GM12878 (cell line): ENCODE data around the gene SLC35E1. TPM values are rescaled to one million over a fixed set of nuclear protein-coding genes. Genes with fewer than 3 reads are reported as not detected.

Experiments
- CEBPZ ChIP-seq: fragments of 150-350 bp; IDR thresholded peaks from 2 replicates; pipeline ENCODE4 v1.6.1; 2016; ENCODE audit warnings: low read depth, low read length
- DPF2 ChIP-seq: fragments of 450-650 bp; IDR thresholded peaks from 2 replicates; pipeline ENCODE4 v1.6.1; 2017; ENCODE audit warnings: mild to moderate bottlenecking
- FOXK2 ChIP-seq: fragments of 450-650 bp; IDR thresholded peaks from 2 replicates; pipeline ENCODE4 v1.6.1; 2017; ENCODE audit warnings: mild to moderate bottlenecking, moderate library complexity
- IKZF1 ChIP-seq: fragments of 450-650 bp; conservative IDR thresholded peaks from 2 replicates; pipeline ENCODE4 v1.6.1; 2017; ENCODE audit warnings: antibody characterized with exemption, mild to moderate bottlenecking
- KLF5 ChIP-seq: fragments of 450-650 bp; IDR thresholded peaks from 2 replicates; pipeline ENCODE4 v1.6.1; 2014; ENCODE audit warnings: mild to moderate bottlenecking; ENCODE audit not compliant: partially characterized antibody
- POLR2A ChIP-seq: IDR thresholded peaks from 2 replicates; pipeline ENCODE4 v1.6.1; 2011; ENCODE audit warnings: low read depth, mild to moderate bottlenecking, low read length
- YY1 ChIP-seq: IDR thresholded peaks from 2 replicates; pipeline ENCODE4 v1.6.1; 2011; ENCODE audit warnings: low read depth, mild to moderate bottlenecking, low read length
- polyA plus RNA-seq, 11 experiments: library from polyadenylated mRNA; depleted of rRNA in 4 of 11; unstranded in 6 of 11; stranded (reverse) in 5 of 11; fragments of >200 nt; fragmentation: Nextera tagmentation in 4 of 11; fragmentation: Illumina TruSeq in 1 of 11; extraction: Ambion mirVana in 4 of 11; extraction: Trizol in 1 of 11; gene quantifications; 1 replicate in 1 of 11; 2 replicates in 10 of 11; pipeline versions ENCODE4 v1.2.1 to v1.2.3, GENCODE V29; 2011 to 2016; ENCODE audit warnings: inconsistent platforms in 2 of 11, missing spikeins in 2 of 11, low read depth in 1 of 11
- total RNA-seq, 4 experiments: library from RNA; depleted of rRNA in 3 of 4; stranded (reverse); fragments of >200 nt in 3 of 4; fragmentation: Illumina TruSeq in 1 of 4; extraction: Trizol in 1 of 4; gene quantifications; 2 replicates each; pipeline versions ENCODE4 v1.2.1 to v1.2.3, GENCODE V29; 2013 to 2021

The SLC35E1 gene
- total and polyA plus RNA-seq, 10 of the 15 experiments (the other 5 are each of a cell fraction or from before 2014, with no cell fraction given): 11.3 to 37.7 (median 22.1) TPM

GRCh38 chr19:16585808-16586476, 13.7 kb upstream of the SLC35E1 start (continued):
- no peak for TF ChIP-seq CEBPZ
- TF ChIP-seq IKZF1: peak; percentile 98
- no peak for TF ChIP-seq FOXK2
- peak; percentile 27 for TF ChIP-seq KLF5
- TF ChIP-seq POLR2A: peak; percentile 33; the same call in 1 of the 2 replicates
- TF ChIP-seq DPF2: peak; percentile 83
- peak; percentile 57 for TF ChIP-seq YY1
